HEK293T (cell line): ENCODE results near the gene TAS2R40.

Experiments
- CTCF ChIA-PET: fragments of 350-600 bp; formaldehyde crosslinking; extraction: SDS; loops from one replicate; lab custom pipeline; 2021; ENCODE audit warnings: antibody characterized with exemption, inconsistent platforms; lab: Yijun Ruan, JAX
- POLR2A ChIA-PET: fragments of 350-600 bp; formaldehyde crosslinking; extraction: SDS; loops from one replicate; lab custom pipeline; 2020; ENCODE audit warnings: antibody characterized with exemption, inconsistent platforms; lab: Yijun Ruan, JAX
- DNase-seq: peaks from one replicate; pipeline ENCODE4 v3.0.0; 2012; ENCODE audit warnings: mixed read lengths; ENCODE audit errors: extremely low spot score
- ARNT ChIP-seq: fragments of 450-650 bp; IDR thresholded peaks from 2 replicates; pipeline ENCODE4 v1.6.1; 2017; ENCODE audit warnings: mild to moderate bottlenecking
- BHLHE40 ChIP-seq: fragments of 450-650 bp; IDR thresholded peaks from 2 replicates; pipeline ENCODE4 v1.6.1; 2016; ENCODE audit warnings: mild to moderate bottlenecking, moderate library complexity, borderline replicate concordance
- CTBP1 ChIP-seq: fragments of 450-650 bp; IDR thresholded peaks from 2 replicates; pipeline ENCODE4 v1.6.1; 2016; ENCODE audit warnings: borderline replicate concordance
- ELF4 ChIP-seq: fragments of 450-650 bp; IDR thresholded peaks from 2 replicates; pipeline ENCODE4 v1.6.1; 2017; ENCODE audit warnings: antibody characterized with exemption
- FOXA1 ChIP-seq: fragments of 450-650 bp; IDR thresholded peaks from 2 replicates; pipeline ENCODE4 v1.6.1; 2016; ENCODE audit warnings: mild to moderate bottlenecking
- FOXK2 ChIP-seq: fragments of 450-650 bp; IDR thresholded peaks from 2 replicates; pipeline ENCODE4 v1.6.1; 2016; ENCODE audit warnings: mild to moderate bottlenecking
- FOXM1 ChIP-seq: fragments of 450-650 bp; IDR thresholded peaks from 2 replicates; pipeline ENCODE4 v1.6.1; 2017; ENCODE audit warnings: mild to moderate bottlenecking, borderline replicate concordance
- HDGF ChIP-seq: fragments of 450-650 bp; IDR thresholded peaks from 2 replicates; pipeline ENCODE4 v1.6.1; 2017; ENCODE audit warnings: antibody characterized with exemption, borderline replicate concordance
- L3MBTL2 ChIP-seq: fragments of 450-650 bp; conservative IDR thresholded peaks from 2 replicates; pipeline ENCODE4 v1.6.1; 2016; ENCODE audit warnings: mild to moderate bottlenecking
- LEF1 ChIP-seq: fragments of 450-650 bp; IDR thresholded peaks from 2 replicates; pipeline ENCODE4 v1.6.1; 2017; ENCODE audit warnings: mild to moderate bottlenecking, borderline replicate concordance
- NFRKB ChIP-seq: fragments of 450-650 bp; IDR thresholded peaks from 2 replicates; pipeline ENCODE4 v1.6.1; 2016; ENCODE audit warnings: mild to moderate bottlenecking, moderate library complexity
- SP1 ChIP-seq: fragments of 450-650 bp; IDR thresholded peaks from 2 replicates; pipeline ENCODE4 v1.6.1; 2017
- SUZ12 ChIP-seq: fragments of 450-650 bp; IDR thresholded peaks from 2 replicates; pipeline ENCODE4 v1.6.1; 2016; ENCODE audit warnings: mild to moderate bottlenecking
- TARDBP ChIP-seq: fragments of 450-650 bp; IDR thresholded peaks from 2 replicates; pipeline ENCODE4 v1.6.1; 2016
- ZNF384 ChIP-seq: fragments of 450-650 bp; IDR thresholded peaks from 2 replicates; pipeline ENCODE4 v1.6.1; 2016
- TF ChIP-seq, protein P1 (sequence below): fragments of 450-650 bp; IDR thresholded peaks from 2 replicates; pipeline ENCODE4 v1.6.1; 2016

Gene TAS2R40

DNA sequence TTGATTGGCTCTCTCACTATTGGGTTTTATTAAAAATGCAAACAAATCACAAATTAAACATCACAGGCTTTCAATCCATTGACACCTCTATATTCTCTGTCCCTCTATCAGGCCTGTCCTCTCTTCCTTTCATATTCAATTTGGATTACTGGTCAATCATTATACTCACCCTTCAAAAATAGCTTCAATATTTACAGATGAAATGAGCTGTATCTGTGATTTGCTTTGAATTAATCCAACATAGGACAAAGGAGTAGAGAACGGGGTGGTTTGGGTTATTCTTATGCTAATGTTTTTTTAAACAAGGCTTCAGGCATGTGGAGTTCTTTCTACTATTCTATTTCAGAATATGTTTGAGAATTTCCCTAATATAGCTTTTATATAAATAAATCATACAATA, 36.3 kb upstream of the TAS2R40 start:
- ChIA-PET CTCF (no interaction called here), POLR2A (no interaction called here)
- TF ChIP-seq L3MBTL2 (no peak), TARDBP (no peak), LEF1 (no peak), ZNF384 (no peak), FOXA1 (no peak), SP1 (no peak), ARNT (no peak), FOXK2 (no peak), CTBP1 (no peak), BHLHE40 (no peak), NFRKB (no peak)
- TF ChIP-seq, protein P1, sequence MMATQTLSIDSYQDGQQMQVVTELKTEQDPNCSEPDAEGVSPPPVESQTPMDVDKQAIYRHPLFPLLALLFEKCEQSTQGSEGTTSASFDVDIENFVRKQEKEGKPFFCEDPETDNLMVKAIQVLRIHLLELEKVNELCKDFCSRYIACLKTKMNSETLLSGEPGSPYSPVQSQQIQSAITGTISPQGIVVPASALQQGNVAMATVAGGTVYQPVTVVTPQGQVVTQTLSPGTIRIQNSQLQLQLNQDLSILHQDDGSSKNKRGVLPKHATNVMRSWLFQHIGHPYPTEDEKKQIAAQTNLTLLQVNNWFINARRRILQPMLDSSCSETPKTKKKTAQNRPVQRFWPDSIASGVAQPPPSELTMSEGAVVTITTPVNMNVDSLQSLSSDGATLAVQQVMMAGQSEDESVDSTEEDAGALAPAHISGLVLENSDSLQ, result no peak
- no peak for DNase-seq

GRCh38 chr7:143188994-143189393, 32.8 kb upstream of the TAS2R40 start:
- POLR2A ChIA-PET, result no interaction called here
- DNase-seq, result no peak
- CTCF ChIA-PET, result interaction anchor here (1.6 kb wide), 1 partner anchor 26 kb away, joined by 3 read pairs; no protein-coding TSS in a partner anchor
- TF ChIP-seq L3MBTL2 (no peak), NFRKB (no peak), ARNT (no peak), ELF4 (no peak), FOXM1 (no peak), FOXK2 (no peak), SUZ12 (no peak), LEF1 (no peak), SP1 (no peak), CTBP1 (no peak), ZNF384 (no peak), TARDBP (no peak)
- TF ChIP-seq, protein P1, result no peak

GRCh38 chr7:143193880-143194279, 28.0 kb upstream of the TAS2R40 start:
- ChIA-PET CTCF (no interaction called here), POLR2A (no interaction called here)
- TF ChIP-seq TARDBP (no peak), ARNT (no peak), ELF4 (no peak), SP1 (no peak), L3MBTL2 (no peak), FOXA1 (no peak), ZNF384 (no peak)
- TF ChIP-seq, protein P1, result no peak
- no peak for DNase-seq

DNA sequence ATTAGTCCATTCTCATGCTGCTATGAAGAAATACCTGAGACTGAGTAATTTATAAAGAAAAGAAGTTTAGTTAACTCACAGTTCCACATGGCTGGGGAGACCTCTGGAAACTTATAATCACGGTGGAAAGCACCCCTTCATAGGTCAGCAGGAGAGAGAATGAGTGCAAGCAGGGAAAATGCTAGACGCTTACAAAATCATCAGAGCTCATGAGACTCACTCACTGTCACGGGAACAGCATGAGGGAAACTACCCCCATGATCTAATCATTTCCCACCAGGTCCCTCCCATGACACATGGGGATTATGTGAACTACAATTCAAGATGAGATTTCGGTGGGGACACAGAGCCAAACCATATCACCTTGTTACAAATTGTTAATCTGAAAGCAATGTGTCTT, 22.8 kb upstream of the TAS2R40 start:
- POLR2A ChIA-PET, result no interaction called here
- CTCF ChIA-PET, result no interaction called here
- TF ChIP-seq ELF4, result no peak
- TF ChIP-seq HDGF, result no peak
- TF ChIP-seq SUZ12, result no peak
- TF ChIP-seq FOXA1, result no peak
- no peak for TF ChIP-seq ZNF384
- TF ChIP-seq BHLHE40, result no peak
- no peak for TF ChIP-seq FOXM1
- DNase-seq, result no peak

DNA sequence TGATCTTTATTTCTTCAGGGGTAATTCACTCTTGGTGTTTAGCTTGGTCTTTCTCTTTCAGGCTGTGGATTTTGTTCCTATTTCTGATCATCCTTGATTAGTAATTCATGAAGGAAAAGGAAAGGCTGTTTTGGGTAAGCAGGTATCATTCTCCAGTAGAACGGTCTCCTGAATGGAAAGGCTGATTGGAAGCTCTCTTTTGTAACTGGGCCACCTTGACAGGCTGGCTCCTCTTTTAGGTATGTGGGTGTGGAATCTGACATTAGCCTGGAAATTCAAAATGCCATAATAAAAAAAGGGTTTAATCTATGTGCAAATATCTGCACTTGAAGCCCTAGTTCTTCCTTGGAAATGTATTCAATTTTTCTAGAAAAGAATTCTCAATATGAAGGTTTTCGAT, 19.7 kb upstream of the TAS2R40 start:
- no peak for DNase-seq
- TF ChIP-seq NFRKB (no peak), FOXA1 (no peak), ZNF384 (no peak), SP1 (no peak), FOXM1 (no peak)
- TF ChIP-seq, protein P1, result no peak
- POLR2A ChIA-PET, result no interaction called here
- CTCF ChIA-PET, result interaction anchor here (1.2 kb wide), 1 partner anchor 13 kb away, joined by 4 read pairs; no protein-coding TSS in a partner anchor

DNA sequence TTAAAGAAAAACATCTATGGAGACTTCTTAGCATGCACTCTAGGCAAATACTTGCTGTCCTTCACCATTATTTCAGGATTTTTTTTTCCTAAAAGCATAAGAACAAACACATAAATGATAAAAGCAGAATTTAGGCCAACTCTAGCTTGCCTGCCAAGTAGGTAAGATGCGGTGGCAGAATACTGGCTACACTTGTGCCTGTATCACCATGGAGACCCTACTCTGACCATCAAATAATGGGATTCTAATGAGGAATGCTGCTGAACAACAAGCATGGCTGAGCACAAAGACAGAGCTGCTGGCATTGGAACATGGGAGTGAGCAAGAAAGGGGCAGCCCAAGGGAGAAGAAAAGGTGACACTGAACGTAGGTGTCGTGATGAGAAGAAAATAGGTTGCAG, 18.5 kb upstream of the TAS2R40 start:
- ChIA-PET CTCF (interaction anchor here (1.2 kb wide), 1 partner anchor 12 kb away, joined by 4 read pairs; no protein-coding TSS in a partner anchor), POLR2A (no interaction called here)
- no peak for TF ChIP-seq NFRKB
- no peak for TF ChIP-seq ZNF384
- DNase-seq, result no peak
